ENCODE results near the gene MGP. TPM values are rescaled to one million over a fixed set of nuclear protein-coding genes. Genes with fewer than 3 reads are reported as not detected.

Gene MGP
- polyA plus RNA-seq, 3 donors: not detected

DNA sequence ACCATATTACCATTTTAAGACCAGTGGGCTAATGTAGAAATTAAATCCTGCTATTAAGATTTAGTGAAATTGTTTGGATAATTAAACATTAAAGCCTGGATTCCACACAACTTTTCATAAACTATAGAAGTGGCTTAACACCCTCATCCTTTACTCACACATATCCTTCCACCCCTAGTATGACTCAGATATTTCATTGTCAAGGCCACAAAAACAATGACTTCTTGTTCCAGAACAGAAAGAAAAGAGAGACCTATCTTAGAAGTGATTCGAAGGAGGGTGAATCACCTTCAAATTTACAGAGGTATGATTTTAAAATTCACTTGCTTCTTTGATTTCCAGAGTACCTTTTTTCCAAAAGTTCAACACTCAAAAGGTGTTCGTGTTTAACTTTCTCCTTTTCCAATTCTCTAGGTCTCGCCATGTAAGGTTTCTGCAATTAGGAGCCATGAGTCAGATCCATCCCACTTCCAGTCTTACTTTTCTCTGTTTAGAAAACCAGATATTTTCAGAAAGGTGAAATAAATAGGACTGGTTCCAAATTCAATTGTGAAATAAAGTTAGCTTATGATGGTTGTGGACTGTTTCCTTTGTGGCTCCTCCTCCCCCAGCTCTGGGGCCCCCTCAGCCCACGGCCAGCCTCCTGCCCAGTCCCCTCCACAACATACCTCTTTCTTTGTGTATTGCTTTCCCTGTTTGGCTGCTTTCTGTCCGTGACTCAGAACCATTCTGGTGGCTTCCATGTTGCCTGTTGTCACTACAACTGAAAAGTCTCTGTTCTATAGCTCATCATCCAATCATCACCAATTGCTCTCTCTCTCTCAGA is 24.6 kb upstream of the MGP start:
- H2AFZ ChIP-seq (ENCODE audit: insufficient read depth, low read depth, low read length, poor library complexity, severe bottlenecking): no peak overlapping the region

GRCh38 chr12:14907953-14908352 is 22.3 kb upstream of the MGP start:
- H3K4me1 ChIP-seq (ENCODE audit: control insufficient read depth in 1 of 2, insufficient read depth in 2 of 2, low read length in 2 of 2): no peaks in the 10 kb centered on the region
- no peaks in the 10 kb centered on the region for H3K9me3 ChIP-seq (replicated peaks in 1 of 2; ENCODE audit: control insufficient read depth in 1 of 2, insufficient read depth in 1 of 2, low read length in 2 of 2)
- H3K27ac Mint-ChIP-seq: no peak overlapping the region
- peaks cover 0 to 5% (median 2%) of the 10 kb centered on the region in 7 donors for H3K9me3 Mint-ChIP-seq
- peaks cover 15% of the 10 kb centered on the region for H3K4me1 Mint-ChIP-seq
- no peaks in the 10 kb centered on the region for H3K27me3 ChIP-seq (ENCODE audit: control insufficient read depth in 2 of 2, insufficient read depth in 2 of 2, low read length in 2 of 2)
- H3K4me2 ChIP-seq (replicated peaks; ENCODE audit: extremely low read depth, low read length, poor library complexity, severe bottlenecking): no peak overlapping the region
- H3K27ac ChIP-seq (ENCODE audit: low read depth in 1 of 2, low read length in 2 of 2): no peak overlapping the region
- no peak overlapping the region for H2AFZ ChIP-seq (ENCODE audit: insufficient read depth, low read depth, low read length, poor library complexity, severe bottlenecking)
- intact Hi-C loops (cut with micrococcal nuclease): no loop called here
- H3K36me3 ChIP-seq (replicated peaks in 1 of 2; ENCODE audit: control insufficient read depth in 1 of 2, insufficient read depth in 2 of 2, low read length in 2 of 2): peaks cover 3 to 28% of the 10 kb centered on the region in 2 donors
- no peak overlapping the region for H3K4me3 ChIP-seq (replicated peaks in 1 of 3; ENCODE audit: low read depth in 2 of 3, low read length in 3 of 3)
- H3K79me2 ChIP-seq (ENCODE audit: insufficient read depth, low read length): no peaks in the 10 kb centered on the region
- no peaks in the 10 kb centered on the region for H3K27me3 Mint-ChIP-seq (ENCODE audit: low read depth in 3 of 3)
- no CpG with 5 or more reads among the region's 1 CpG for WGBS (ENCODE audit: insufficient coverage)
- H4K20me1 ChIP-seq (ENCODE audit: insufficient read depth, low read length): no peaks in the 10 kb centered on the region
- TF ChIP-seq, protein P1, sequence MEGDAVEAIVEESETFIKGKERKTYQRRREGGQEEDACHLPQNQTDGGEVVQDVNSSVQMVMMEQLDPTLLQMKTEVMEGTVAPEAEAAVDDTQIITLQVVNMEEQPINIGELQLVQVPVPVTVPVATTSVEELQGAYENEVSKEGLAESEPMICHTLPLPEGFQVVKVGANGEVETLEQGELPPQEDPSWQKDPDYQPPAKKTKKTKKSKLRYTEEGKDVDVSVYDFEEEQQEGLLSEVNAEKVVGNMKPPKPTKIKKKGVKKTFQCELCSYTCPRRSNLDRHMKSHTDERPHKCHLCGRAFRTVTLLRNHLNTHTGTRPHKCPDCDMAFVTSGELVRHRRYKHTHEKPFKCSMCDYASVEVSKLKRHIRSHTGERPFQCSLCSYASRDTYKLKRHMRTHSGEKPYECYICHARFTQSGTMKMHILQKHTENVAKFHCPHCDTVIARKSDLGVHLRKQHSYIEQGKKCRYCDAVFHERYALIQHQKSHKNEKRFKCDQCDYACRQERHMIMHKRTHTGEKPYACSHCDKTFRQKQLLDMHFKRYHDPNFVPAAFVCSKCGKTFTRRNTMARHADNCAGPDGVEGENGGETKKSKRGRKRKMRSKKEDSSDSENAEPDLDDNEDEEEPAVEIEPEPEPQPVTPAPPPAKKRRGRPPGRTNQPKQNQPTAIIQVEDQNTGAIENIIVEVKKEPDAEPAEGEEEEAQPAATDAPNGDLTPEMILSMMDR (IDR thresholded peaks at IDR 0.05): no peak
- H3K36me3 Mint-ChIP-seq: peaks cover 44 to 47% of the 10 kb centered on the region in 2 donors
- H3K9ac ChIP-seq (ENCODE audit: insufficient read depth, low read length, poor library complexity, severe bottlenecking): no peak overlapping the region
- H3K4me3 Mint-ChIP-seq: no peak overlapping the region
- peak in 1 of 3 donors; percentile 7 for DNase-seq

More for the DNA sequence above, 24.6 kb upstream of the MGP start:
- TF ChIP-seq, protein P1 (IDR thresholded peaks at IDR 0.05): no peak
- H3K4me3 ChIP-seq (replicated peaks in 1 of 3; ENCODE audit: low read depth in 2 of 3, low read length in 3 of 3): no peak overlapping the region
- no peaks in the 10 kb centered on the region for H4K20me1 ChIP-seq (ENCODE audit: insufficient read depth, low read length)
- H3K9ac ChIP-seq (ENCODE audit: insufficient read depth, low read length, poor library complexity, severe bottlenecking): no peak overlapping the region
- H3K79me2 ChIP-seq (ENCODE audit: insufficient read depth, low read length): no peaks in the 10 kb centered on the region
- intact Hi-C loops (cut with micrococcal nuclease): no loop called here
- H3K27ac ChIP-seq (ENCODE audit: low read depth in 1 of 2, low read length in 2 of 2): no peak overlapping the region
- Mint-ChIP-seq H3K27me3 (ENCODE audit: low read depth in 3 of 3) (peaks cover 0 to 1% (median 0%) of the 10 kb centered on the region in 3 donors), H3K36me3 (peaks cover 68 to 70% of the 10 kb centered on the region in 2 donors), H3K9me3 (peaks cover 0 to 6% (median 3%) of the 10 kb centered on the region in 7 donors), H3K4me3 (no peak overlapping the region), H3K4me1 (peaks cover 8% of the 10 kb centered on the region), H3K27ac (peak overlapping the region in 1 of 7 donors; percentile 34)
- WGBS (ENCODE audit: insufficient coverage): 20% methylated on average over 1 of the region's 5 CpGs
- peaks cover 26 to 52% of the 10 kb centered on the region in 2 donors for H3K36me3 ChIP-seq (replicated peaks in 1 of 2; ENCODE audit: control insufficient read depth in 1 of 2, insufficient read depth in 2 of 2, low read length in 2 of 2)
- no peaks in the 10 kb centered on the region for H3K4me1 ChIP-seq (ENCODE audit: control insufficient read depth in 1 of 2, insufficient read depth in 2 of 2, low read length in 2 of 2)
- no peaks in the 10 kb centered on the region for H3K9me3 ChIP-seq (replicated peaks in 1 of 2; ENCODE audit: control insufficient read depth in 1 of 2, insufficient read depth in 1 of 2, low read length in 2 of 2)
- DNase-seq: no peak
- no peaks in the 10 kb centered on the region for H3K27me3 ChIP-seq (ENCODE audit: control insufficient read depth in 2 of 2, insufficient read depth in 2 of 2, low read length in 2 of 2)
- H3K4me2 ChIP-seq (replicated peaks; ENCODE audit: extremely low read depth, low read length, poor library complexity, severe bottlenecking): no peak overlapping the region

Measured in CD14-positive monocyte (primary cell).